Mesenchymal stem cell (in vitro differentiated cells and primary cell): ENCODE results near the gene IRF7.

Source experiments
- DNase-seq: peaks from one replicate; pipeline ENCODE4 v3.0.0-alpha.2; 2013
- H2AFZ ChIP-seq: one replicate; pipeline ENCODE4 v1.6.1; 2013; ENCODE audit warnings: low read depth, mild to moderate bottlenecking, control low read depth, inconsistent platforms, low read length, moderate library complexity
- H2AK5ac ChIP-seq: 2 replicates; pipeline ENCODE4 v1.6.1; 2013; ENCODE audit warnings: low read length, moderate library complexity, mild to moderate bottlenecking, inconsistent platforms; ENCODE audit not compliant: severe bottlenecking
- H2BK120ac ChIP-seq: one replicate; pipeline ENCODE4 v1.6.1; 2013; ENCODE audit warnings: low read depth, mild to moderate bottlenecking, inconsistent platforms, low read length, moderate library complexity
- H2BK12ac ChIP-seq, 2 experiments: one replicate each; pipeline ENCODE4 v1.6.1; 2013; ENCODE audit warnings: inconsistent platforms in 2 of 2, low read length in 2 of 2, mild to moderate bottlenecking in 2 of 2, moderate library complexity in 2 of 2, control low read depth in 1 of 2
- H2BK15ac ChIP-seq: one replicate; pipeline ENCODE4 v1.6.1; 2013; ENCODE audit warnings: mild to moderate bottlenecking, low read depth, inconsistent platforms; ENCODE audit not compliant: poor library complexity, severe bottlenecking
- H2BK5ac ChIP-seq: 2 replicates; pipeline ENCODE4 v1.6.1; 2013; ENCODE audit warnings: low read depth, mild to moderate bottlenecking, low read length, control low read depth, inconsistent platforms; ENCODE audit not compliant: poor library complexity, severe bottlenecking
- H3K14ac ChIP-seq, 2 experiments: one replicate each; pipeline ENCODE4 v1.6.1; 2013; ENCODE audit warnings: inconsistent platforms in 2 of 2, low read length in 2 of 2, control low read depth in 1 of 2, mild to moderate bottlenecking in 1 of 2, moderate library complexity in 1 of 2
- H3K18ac ChIP-seq, 2 experiments: one replicate each; pipeline ENCODE4 v1.6.1; 2013; ENCODE audit warnings: inconsistent platforms in 2 of 2, low read length in 2 of 2, control low read depth in 1 of 2, low read depth in 1 of 2, mild to moderate bottlenecking in 1 of 2
- H3K23ac ChIP-seq, 2 experiments: one replicate each; pipeline ENCODE4 v1.6.1; 2013; ENCODE audit warnings: inconsistent platforms in 2 of 2, low read length in 2 of 2, mild to moderate bottlenecking in 2 of 2, moderate library complexity in 2 of 2, control low read depth in 1 of 2
- H3K27ac ChIP-seq: 2 replicates; pipeline ENCODE4 v1.5.1; 2013; ENCODE audit warnings: mild to moderate bottlenecking, moderate library complexity, low read length, control low read depth, inconsistent platforms; ENCODE audit not compliant: poor library complexity, severe bottlenecking
- H3K27me3 ChIP-seq, 2 experiments: 2 replicates each; pipeline versions ENCODE4 v1.6.1 to v1.7.0; 2013; ENCODE audit warnings: low read length in 2 of 2, mild to moderate bottlenecking in 2 of 2, moderate library complexity in 2 of 2, control low read depth in 1 of 2, inconsistent platforms in 1 of 2; ENCODE audit not compliant: control insufficient read depth in 1 of 2, insufficient read depth in 1 of 2
- H3K36me3 ChIP-seq, 2 experiments: 2 replicates each; pipeline versions ENCODE4 v1.6.1 to v1.7.0; 2013; ENCODE audit warnings: low read length in 2 of 2, control low read depth in 1 of 2, inconsistent platforms in 1 of 2, low read depth in 1 of 2, mild to moderate bottlenecking in 1 of 2; ENCODE audit not compliant: insufficient read depth in 2 of 2, control insufficient read depth in 1 of 2
- H3K4ac ChIP-seq, 2 experiments: one replicate each; pipeline ENCODE4 v1.6.1; 2013; ENCODE audit warnings: inconsistent platforms in 2 of 2, low read length in 2 of 2, mild to moderate bottlenecking in 2 of 2, moderate library complexity in 2 of 2, control low read depth in 1 of 2, low read depth in 1 of 2
- H3K4me1 ChIP-seq: 2 replicates; pipeline ENCODE4 v1.6.1; 2013; ENCODE audit warnings: low read depth, low read length, control low read depth; ENCODE audit not compliant: control insufficient read depth, insufficient read depth
- H3K4me2 ChIP-seq: 2 replicates; pipeline ENCODE4 v1.6.1; 2013; ENCODE audit warnings: low read length, mild to moderate bottlenecking, inconsistent platforms; ENCODE audit not compliant: poor library complexity, severe bottlenecking
- H3K4me3 ChIP-seq, 2 experiments: 2 replicates each; pipeline versions ENCODE4 v1.5.1 to v1.7.0; 2013; ENCODE audit warnings: low read length in 2 of 2, mild to moderate bottlenecking in 2 of 2, control low read depth in 1 of 2, low read depth in 1 of 2; ENCODE audit not compliant: insufficient read depth in 1 of 2
- H3K79me1 ChIP-seq: replicated peaks from 2 replicates; pipeline ENCODE4 v1.6.1; 2013; ENCODE audit warnings: mild to moderate bottlenecking, control low read depth, low read length, inconsistent platforms; ENCODE audit not compliant: poor library complexity, severe bottlenecking
- H3K9ac ChIP-seq: 2 replicates; pipeline ENCODE4 v1.7.0; 2013; ENCODE audit warnings: mild to moderate bottlenecking, low read length, moderate library complexity
- H3K9me3 ChIP-seq: 2 replicates; pipeline ENCODE4 v1.7.0; 2013; ENCODE audit warnings: mild to moderate bottlenecking, low read length; ENCODE audit not compliant: control insufficient read depth
- H4K8ac ChIP-seq: one replicate; pipeline ENCODE4 v1.6.1; 2013; ENCODE audit warnings: inconsistent platforms, mild to moderate bottlenecking, low read length, moderate library complexity
- H4K91ac ChIP-seq: one replicate; pipeline ENCODE4 v1.6.1; 2013; ENCODE audit warnings: mild to moderate bottlenecking, low read length, inconsistent platforms
- WGBS: methylation state at CpG from one replicate; pipeline ENCODE4 v1.1.7; 2013; ENCODE audit warnings: mixed read lengths; 5-methylcytosine and 5-hydroxymethylcytosine counted together

IRF7 gene

DNA sequence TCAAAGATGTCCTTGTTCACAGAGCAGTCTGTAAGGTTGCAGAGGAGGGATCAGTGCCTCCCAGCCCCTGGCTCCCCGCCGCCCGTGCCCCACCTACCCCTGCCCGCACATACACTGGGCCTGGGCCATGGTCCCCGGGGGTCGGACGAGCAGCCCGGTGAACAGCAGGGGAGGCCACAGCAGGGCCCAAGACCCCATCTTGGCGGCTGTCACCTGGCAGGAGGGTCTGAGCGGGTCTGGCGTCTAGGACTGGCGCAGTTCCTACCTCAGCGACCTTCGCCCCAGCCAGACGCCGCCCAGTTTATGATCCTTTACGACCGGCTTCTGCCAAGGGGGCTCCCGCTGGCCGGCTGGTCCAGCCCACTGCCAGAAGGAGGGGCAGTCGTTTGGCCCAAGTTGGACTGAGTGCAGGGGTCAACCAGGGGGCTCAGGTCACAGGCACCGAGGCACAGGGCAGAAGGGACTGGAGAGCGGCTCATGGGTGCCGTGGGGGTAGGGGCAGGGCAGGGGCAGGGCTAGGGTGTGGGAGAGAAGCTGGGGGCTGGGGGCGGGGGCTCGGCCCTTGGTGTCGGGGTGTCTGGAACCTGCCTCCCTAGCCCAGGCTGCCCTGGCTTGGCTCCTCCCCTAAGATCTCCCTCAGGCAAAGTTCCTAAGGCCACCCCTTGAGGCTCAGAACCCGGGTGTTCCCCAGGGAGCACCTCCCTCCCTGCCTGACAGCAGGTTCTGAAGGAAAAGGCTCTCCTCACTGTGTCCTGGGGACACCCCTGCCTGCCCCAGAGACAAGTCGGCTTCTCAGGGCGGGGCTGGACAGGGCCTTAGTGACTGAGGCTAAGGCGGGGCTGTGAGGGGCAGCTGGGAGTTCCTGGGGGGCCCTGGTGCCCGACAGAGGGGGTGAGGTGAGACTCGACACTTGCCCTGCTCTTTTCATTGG, 9.2 kb upstream of the IRF7 start, which contains the start of gene CDHR5:
Gene CDHR5, minus strand, starts transcription at position 251 of the 931 bp plus-strand sequence. Its CDS starts 53 bp downstream, at position 198.
- no peak within 1 kb of the TSS for H3K27ac ChIP-seq
- 78% methylated on average over 33 of the region's 33 CpGs for WGBS
- no peak within 1 kb of the TSS for H4K8ac ChIP-seq
- H3K27me3 ChIP-seq = peaks cover 18% of the 10 kb centered on the region in 2 experiments
- H2AFZ ChIP-seq = no peak within 1 kb of the TSS
- H3K4me1 ChIP-seq = peaks cover 27% of the 10 kb centered on the region
- H3K23ac ChIP-seq = no peak within 1 kb of the TSS
- peak within 1 kb of the TSS; percentile 20 for H4K91ac ChIP-seq
- no peak within 1 kb of the TSS for H3K4me2 ChIP-seq
- peaks cover 2% of the 10 kb centered on the region for H3K79me1 ChIP-seq
- no peak within 1 kb of the TSS for H3K4me3 ChIP-seq
- no peak within 1 kb of the TSS for H2BK15ac ChIP-seq
- no peak within 1 kb of the TSS for H2AK5ac ChIP-seq
- no peak within 1 kb of the TSS for H3K14ac ChIP-seq
- DNase-seq = no peak
- H3K9ac ChIP-seq = no peak within 1 kb of the TSS
- H3K9me3 ChIP-seq = no peaks in the 10 kb centered on the region
- H2BK12ac ChIP-seq = no peak within 1 kb of the TSS
- no peak within 1 kb of the TSS for H3K4ac ChIP-seq
- H3K18ac ChIP-seq = no peak within 1 kb of the TSS
- H2BK120ac ChIP-seq = no peak within 1 kb of the TSS
- no peak within 1 kb of the TSS for H2BK5ac ChIP-seq
- peaks cover 0 to 49% of the 10 kb centered on the region in 2 experiments for H3K36me3 ChIP-seq

- H2BK5ac ChIP-seq = no peak overlapping the region
- H4K8ac ChIP-seq = no peak overlapping the region
- H3K4me3 ChIP-seq = no peak overlapping the region
- no peak overlapping the region for H3K23ac ChIP-seq
- H3K27ac ChIP-seq = no peak overlapping the region
- H3K9ac ChIP-seq = no peak overlapping the region
- peaks cover 18% of the 10 kb centered on the region in 2 experiments for H3K27me3 ChIP-seq
- no peak overlapping the region for H2BK15ac ChIP-seq
- no peak overlapping the region for H2BK12ac ChIP-seq
- no peak overlapping the region for H3K4me2 ChIP-seq
- no peak overlapping the region for H2BK120ac ChIP-seq
- H3K36me3 ChIP-seq = peaks cover 0 to 58% of the 10 kb centered on the region in 2 experiments
- peaks cover 7% of the 10 kb centered on the region for H3K79me1 ChIP-seq
- H3K9me3 ChIP-seq = no peaks in the 10 kb centered on the region
- WGBS = 91% methylated on average over 25 of the region's 25 CpGs
- H4K91ac ChIP-seq = no peak overlapping the region
- DNase-seq = no peak
- H2AFZ ChIP-seq = no peak overlapping the region
- no peak overlapping the region for H2AK5ac ChIP-seq
- H3K4me1 ChIP-seq = peaks cover 25% of the 10 kb centered on the region
- H3K18ac ChIP-seq = no peak overlapping the region
- H3K14ac ChIP-seq = no peak overlapping the region
- H3K4ac ChIP-seq = no peak overlapping the region
These were observed 8.4 kb upstream of the IRF7 start for GRCh38 chr11:623999-624704.

- H4K91ac ChIP-seq = no peak overlapping the region
- H3K27me3 ChIP-seq = peaks cover 18% of the 10 kb centered on the region in 2 experiments
- no peak overlapping the region for H3K4me2 ChIP-seq
- WGBS = 85% methylated on average over 15 of the region's 15 CpGs
- no peak overlapping the region for H2BK15ac ChIP-seq
- no peak overlapping the region for H4K8ac ChIP-seq
- H3K9me3 ChIP-seq = no peaks in the 10 kb centered on the region
- no peak overlapping the region for H3K18ac ChIP-seq
- H3K9ac ChIP-seq = no peak overlapping the region
- H2BK120ac ChIP-seq = no peak overlapping the region
- no peak overlapping the region for H2AFZ ChIP-seq
- peaks cover 9% of the 10 kb centered on the region for H3K79me1 ChIP-seq
- H2BK5ac ChIP-seq = no peak overlapping the region
- no peak overlapping the region for H2BK12ac ChIP-seq
- no peak overlapping the region for H3K4ac ChIP-seq
- H3K36me3 ChIP-seq = peaks cover 3 to 65% of the 10 kb centered on the region in 2 experiments
- no peak for DNase-seq
- no peak overlapping the region for H3K4me3 ChIP-seq
- peaks cover 22% of the 10 kb centered on the region for H3K4me1 ChIP-seq
- H3K23ac ChIP-seq = no peak overlapping the region
- no peak overlapping the region for H3K14ac ChIP-seq
- no peak overlapping the region for H3K27ac ChIP-seq
- no peak overlapping the region for H2AK5ac ChIP-seq
These were observed 7.7 kb upstream of the IRF7 start for GRCh38 chr11:623349-623869.

DNA sequence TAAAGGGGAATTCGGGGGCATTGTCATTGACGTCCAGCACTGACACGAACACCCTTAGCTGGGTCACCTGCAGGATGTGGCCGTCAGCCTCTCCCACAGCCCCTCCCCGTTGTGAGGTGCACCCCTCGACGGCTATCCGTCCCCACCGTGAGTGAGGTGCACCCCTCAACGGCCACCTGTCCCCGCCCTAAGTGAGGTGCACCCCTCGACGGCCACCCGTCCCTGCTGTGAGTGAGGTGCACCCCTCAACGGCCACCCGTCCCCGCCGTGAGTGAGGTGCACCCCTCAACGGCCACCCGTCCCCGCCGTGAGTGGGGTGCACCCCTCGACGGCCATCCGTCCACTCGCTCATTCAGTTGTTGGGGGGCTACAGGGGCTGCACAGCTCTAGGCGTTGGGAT, 6.1 kb upstream of the IRF7 start:
- peaks cover 20% of the 10 kb centered on the region for H3K79me1 ChIP-seq
- H4K8ac ChIP-seq = no peak overlapping the region
- H2BK120ac ChIP-seq = no peak overlapping the region
- peaks cover 11 to 18% of the 10 kb centered on the region in 2 experiments for H3K27me3 ChIP-seq
- no peak overlapping the region for H3K4me3 ChIP-seq
- H2AK5ac ChIP-seq = no peak overlapping the region
- no peak overlapping the region for H3K23ac ChIP-seq
- H3K4ac ChIP-seq = no peak overlapping the region
- H3K9ac ChIP-seq = no peak overlapping the region
- no peak overlapping the region for H3K14ac ChIP-seq
- H4K91ac ChIP-seq = no peak overlapping the region
- DNase-seq = no peak
- no peak overlapping the region for H3K4me2 ChIP-seq
- peaks cover 17% of the 10 kb centered on the region for H3K4me1 ChIP-seq
- H2AFZ ChIP-seq = no peak overlapping the region
- no peak overlapping the region for H2BK12ac ChIP-seq
- H3K36me3 ChIP-seq = peaks cover 8 to 80% of the 10 kb centered on the region in 2 experiments
- no peak overlapping the region for H2BK5ac ChIP-seq
- H3K18ac ChIP-seq = no peak overlapping the region
- no peak overlapping the region for H2BK15ac ChIP-seq
- no peak overlapping the region for H3K27ac ChIP-seq
- H3K9me3 ChIP-seq = no peaks in the 10 kb centered on the region
- 95% methylated on average over 27 of the region's 27 CpGs for WGBS
